ENCODE measurements around the gene TOB1.

DNA sequence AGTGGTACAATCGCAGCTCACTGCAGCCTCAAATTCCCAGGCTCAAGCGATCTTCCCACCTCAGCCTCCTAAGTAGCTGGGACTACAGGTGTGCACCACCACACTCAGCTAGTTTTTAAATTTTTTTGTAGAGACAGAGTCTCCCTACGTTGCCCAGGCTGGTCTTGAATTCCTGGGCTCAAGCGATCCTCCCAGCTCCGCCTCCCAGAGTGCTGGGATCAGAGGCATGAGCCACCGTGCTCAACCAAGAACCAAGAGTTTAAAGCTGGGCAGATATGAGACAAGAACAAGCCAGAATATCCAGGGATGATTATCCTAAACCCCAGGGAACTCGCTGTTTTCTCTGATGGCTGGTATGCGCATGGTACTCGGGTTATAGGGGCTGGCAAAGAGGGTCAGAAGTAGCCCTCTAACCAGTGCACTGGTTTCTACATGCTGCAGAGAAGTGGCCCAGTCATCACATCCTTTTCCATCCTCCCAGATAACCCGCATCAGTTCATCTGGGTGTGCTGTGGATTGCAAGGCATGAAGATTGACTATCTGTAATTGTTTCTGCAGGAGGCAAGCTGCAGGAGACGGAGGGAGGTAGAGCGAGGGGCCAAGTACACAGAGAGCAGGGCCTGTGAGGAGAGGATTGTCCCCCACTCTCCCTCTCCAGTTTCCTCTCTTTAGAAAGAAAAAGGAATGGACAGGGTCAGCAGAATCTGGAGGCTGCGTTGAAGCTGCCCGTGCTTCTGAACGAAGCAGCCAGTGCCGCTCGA is 33.6 kb upstream of the TOB1 start:
- TF ChIP-seq POLR2A (IDR thresholded peaks at IDR 0.05; ENCODE audit: low read length), result no peak
- TF ChIP-seq GATA1 (IDR thresholded peaks at IDR 0.05; ENCODE audit: low read depth, low read length), result no peak
